Activated gamma-delta T cell treated with Interleukin-2 at 50 U/mL for 16 hours (primary cell): ENCODE data around the gene CRLF2.
A peak's percentile ranks its signal among the peaks of the same experiment; 100 is the strongest.
"Not testable (repeated sequence)": the region's sequence is repeated elsewhere in the genome, so short reads cannot be mapped to it uniquely, and the experiment has no call there.

Experiments
- DNase-seq: peaks from one replicate; pipeline ENCODE4 v3.0.0-alpha.2; 2020

Gene CRLF2, protein sequence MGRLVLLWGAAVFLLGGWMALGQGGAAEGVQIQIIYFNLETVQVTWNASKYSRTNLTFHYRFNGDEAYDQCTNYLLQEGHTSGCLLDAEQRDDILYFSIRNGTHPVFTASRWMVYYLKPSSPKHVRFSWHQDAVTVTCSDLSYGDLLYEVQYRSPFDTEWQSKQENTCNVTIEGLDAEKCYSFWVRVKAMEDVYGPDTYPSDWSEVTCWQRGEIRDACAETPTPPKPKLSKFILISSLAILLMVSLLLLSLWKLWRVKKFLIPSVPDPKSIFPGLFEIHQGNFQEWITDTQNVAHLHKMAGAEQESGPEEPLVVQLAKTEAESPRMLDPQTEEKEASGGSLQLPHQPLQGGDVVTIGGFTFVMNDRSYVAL

DNA sequence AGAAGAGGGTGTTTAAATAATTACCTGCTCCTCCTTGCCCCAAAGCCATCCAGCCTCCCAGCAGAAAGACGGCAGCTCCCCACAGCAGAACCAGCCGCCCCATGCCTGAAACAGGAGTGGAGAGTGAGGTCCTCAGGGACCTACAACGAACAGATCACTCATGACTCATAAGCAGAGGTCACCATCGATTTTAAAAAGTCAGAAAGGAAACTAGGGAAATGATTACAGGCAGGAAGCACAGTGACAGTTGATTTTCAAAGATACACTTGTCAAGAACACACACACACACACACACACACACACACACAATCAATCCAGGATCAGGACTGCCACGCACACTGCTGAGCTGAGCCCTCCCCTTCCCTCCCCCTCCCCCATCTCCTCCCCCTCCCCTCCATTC lies at the start of gene CRLF2:
TSS of gene CRLF2 (minus strand) at position 118 of the 400 bp plus-strand sequence. CDS start at position 103, 15 bp downstream.
- DNase-seq: no peak

DNA sequence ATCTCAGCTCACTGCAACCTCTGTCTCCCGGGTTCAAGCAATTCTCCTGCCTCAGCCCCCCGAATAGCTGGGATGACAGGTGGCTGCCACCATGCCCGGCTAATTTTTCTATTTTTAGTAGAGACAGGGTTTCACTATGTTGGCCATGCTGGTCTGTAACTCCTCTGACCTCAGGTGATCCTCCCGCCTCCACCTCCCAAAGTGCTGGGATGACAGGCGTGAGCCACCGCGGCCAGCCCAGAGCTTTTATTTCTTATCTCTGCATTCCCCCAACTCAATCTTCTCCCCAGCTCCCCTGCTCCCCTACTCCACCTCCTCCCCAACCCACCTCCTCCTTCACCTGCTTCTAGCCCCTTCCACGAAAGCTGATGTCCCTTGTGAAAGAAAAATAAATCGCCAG lies 49.3 kb upstream of the CRLF2 start:
- DNase-seq: not testable (repeated sequence)

DNA sequence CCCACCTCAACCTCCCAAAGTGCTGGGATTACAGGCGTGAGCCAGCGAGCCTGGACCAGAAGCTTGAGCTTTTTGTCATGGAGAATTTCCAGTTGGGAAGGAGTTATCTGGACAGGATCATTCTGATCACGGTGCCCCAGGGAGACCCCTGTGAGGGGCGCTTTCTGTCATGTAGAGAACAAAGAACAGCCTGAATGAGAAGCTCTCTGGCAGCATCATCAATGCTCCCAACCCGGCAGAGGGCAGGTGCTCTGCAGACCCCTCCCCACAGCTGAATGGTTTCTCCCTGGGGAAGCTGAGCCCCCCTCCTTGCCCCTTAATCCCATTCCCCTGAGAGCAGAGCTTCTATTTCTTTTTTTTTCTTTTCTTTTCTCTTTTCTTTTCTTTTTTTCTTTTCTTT lies 48.8 kb upstream of the CRLF2 start:
- no peak for DNase-seq

DNA sequence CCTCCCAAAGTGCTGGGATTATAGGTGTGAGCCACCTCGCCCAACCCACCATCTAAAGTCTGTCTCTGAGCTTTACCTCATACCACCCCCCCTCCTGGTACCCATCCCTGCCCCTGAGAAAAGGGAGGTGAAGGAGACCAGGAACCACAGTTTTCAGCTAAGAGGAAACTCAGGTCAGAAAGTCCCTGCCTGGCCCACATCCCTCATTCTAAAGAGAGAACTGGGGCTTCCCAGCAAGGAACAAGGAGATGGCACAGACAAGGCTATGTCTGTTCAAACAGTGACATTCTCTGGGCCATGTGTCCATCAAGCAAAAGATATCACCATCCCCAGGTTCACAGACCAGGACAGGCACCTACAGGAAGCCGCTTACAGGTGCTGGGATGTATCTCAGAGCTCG lies 40.4 kb upstream of the CRLF2 start:
- DNase-seq: no peak

DNA sequence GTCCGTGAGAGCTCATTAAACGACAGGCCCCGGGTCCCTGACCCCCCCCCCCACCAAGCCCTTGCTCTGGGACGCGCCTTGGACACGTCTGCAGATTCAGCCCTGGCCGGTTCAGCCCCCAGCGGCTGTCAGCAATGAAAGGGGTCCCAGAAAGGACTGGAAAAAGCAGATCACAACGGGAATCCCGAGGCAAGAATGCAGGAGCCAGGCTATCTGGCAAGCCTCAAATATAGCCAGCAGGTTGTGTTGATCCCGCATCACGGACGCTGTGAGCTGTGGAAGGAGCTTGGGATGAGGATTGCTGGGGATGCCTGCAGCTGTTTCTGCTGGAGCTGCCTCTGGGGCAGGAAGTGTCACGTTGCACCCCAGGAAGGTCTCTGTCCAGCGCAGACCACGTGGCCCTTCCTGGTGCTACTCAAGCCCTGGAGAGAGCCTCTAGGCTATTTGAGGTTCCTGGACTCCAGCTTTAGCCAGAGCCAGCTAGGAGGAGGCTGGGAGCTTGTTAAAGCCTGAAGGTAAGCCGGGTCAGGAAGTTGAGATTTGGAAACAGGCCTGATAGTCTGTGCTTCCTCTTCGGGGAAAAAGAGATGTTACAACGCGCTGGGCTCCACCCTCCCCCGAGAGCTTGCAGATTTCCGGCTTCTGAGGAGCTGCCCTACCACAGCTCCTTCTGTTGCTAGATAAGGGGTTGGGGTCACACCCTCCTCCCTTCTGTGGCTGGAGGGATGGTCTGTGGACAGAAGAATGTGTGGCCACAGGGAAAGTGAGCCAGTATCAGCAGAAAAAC lies 36.8 kb upstream of the CRLF2 start:
- DNase-seq: peak; percentile 37

DNA sequence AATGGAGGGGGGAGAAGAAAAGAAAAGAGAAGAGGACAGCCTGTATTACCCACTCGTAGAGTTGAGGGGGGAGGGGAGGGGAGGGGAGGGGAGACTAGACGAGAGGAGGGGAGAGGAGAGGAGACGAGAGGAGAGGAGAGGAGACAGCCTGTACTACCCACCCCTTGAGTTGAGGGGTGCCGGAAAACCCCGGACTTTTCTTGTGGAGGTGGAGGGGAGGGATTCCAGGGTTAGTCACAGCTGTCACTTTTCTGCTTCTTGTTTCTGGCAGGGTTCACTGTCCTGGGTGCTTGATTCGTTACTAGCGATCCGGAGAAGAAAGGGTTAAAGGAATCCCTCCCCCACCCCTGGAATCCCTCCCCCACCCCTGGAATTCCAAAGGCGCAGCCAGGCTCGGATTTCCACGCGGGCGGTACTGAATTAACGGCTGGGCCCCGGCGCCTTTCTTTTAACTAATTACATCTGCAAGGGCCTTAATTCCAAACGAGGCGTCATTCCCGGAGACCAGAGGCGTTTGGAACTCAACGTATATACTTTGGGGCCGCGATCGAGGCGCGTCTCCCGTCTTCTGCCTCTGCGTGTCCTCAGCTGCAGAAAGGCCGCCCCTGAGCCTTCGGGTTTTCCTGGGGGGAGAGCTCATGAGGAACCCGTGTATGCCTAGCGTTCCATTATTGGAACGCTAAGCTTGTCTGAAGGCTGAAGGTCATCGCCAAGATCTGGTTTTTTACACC lies 36.0 kb upstream of the CRLF2 start:
- no peak for DNase-seq

DNA sequence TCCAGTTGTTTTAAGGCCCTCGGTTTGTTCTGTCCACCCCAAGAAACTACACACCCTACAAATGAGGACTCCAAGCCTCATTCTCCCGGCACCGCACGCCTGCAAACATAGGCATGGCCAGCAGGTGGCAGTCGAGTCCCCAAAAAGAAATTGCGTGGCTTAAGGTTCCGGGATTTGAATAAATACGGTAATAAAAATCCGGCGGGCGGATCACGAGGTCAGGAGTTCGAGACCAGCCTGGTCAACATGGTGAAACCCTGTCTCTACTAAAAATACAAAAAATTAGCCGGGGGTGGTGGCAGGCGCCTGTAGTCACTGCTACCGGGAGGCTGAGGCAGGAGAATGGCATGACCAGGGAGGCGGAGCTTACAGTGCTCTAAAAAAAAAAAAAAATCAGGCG lies 34.4 kb upstream of the CRLF2 start:
- DNase-seq: peak; percentile 70

DNA sequence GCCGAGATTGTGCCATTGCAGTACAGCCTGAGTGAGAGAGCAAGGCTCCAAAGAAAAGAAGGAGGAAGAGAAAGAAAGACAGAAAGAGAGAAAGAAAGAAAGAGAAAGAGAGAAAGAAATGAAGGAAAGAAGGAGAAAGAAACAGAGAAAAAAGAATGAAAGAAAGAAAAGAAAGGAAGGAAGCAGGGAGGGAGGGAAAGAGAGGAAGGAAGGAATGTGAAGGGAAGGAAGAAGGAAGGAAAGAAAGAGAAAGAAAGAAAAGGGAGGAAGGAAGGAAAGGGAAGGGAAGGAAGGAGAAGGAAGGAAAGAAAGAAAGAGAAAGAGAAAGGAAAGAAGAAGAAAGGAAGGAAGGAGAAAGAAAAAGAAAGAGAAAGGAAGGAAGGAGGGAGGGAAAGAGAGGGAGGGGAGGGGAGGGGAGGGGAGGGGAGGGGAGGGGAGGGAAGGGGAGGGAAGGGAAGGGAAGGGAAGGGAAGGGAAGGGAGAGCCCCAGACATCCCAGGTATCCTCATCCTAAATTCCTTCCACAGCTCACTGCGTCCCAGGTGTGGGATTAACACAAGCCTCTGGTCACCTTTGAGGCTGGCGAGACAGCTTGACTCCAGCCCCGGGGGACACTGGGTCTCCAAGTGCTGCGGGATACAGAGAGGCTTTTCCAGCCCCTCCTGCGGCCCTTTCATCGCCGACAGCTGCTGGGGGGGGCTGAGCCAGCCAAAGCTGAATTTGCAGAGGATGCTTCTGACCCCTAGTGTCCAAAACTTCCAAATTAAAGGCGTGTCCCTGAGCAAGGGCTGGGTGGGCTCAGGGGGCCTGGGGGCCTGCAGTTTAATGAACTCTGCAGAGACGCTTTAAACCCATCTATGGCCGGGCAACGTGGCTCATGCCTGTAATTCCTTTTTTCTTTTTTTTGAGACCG lies 32.0 kb upstream of the CRLF2 start:
- no peak for DNase-seq

DNA sequence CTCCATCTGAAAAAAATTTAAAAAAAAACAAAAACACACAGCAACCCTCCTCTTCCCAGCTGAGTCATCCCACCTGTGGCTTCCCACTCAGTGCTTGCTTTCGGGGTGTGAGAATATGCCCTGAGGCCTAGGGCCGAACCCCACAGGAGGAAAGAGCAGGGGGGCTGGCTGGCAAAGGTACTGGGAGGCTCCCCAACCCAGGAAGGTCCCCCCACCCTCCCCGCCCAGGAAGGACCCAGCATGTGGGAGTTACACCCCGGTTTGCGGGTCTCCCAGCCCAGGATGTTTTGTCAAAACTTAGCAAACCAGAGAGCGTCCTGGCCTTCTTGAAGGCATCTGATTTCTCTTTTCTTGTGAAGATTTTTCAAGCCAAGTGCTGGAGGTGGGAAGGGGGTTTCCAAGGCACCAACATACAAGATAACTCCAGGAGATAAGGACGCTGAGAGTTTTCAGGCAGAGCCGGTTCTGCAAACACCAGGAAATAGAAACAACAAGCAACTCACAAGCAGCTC lies 30.5 kb upstream of the CRLF2 start:
- no peak for DNase-seq

DNA sequence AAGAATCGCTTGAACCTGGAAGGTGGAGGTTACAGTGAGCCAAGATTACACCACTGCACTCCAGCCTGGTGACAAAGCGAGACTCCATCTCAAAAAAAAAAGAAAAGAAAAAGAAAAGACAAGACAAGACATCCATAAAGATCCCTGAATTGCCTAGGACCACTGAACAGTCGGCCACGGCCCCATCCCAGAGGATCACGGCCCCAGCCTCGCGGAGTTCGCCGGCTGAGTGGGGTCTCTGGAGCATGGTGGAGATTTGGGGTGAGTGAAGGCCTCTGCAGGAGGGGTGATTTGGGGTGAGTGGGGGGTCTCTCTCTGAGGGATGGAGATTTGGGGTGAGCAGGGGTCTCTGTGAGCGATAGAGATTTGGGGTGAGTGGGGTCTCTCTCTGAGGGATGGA lies 28.1 kb upstream of the CRLF2 start:
- not testable (repeated sequence) for DNase-seq

DNA sequence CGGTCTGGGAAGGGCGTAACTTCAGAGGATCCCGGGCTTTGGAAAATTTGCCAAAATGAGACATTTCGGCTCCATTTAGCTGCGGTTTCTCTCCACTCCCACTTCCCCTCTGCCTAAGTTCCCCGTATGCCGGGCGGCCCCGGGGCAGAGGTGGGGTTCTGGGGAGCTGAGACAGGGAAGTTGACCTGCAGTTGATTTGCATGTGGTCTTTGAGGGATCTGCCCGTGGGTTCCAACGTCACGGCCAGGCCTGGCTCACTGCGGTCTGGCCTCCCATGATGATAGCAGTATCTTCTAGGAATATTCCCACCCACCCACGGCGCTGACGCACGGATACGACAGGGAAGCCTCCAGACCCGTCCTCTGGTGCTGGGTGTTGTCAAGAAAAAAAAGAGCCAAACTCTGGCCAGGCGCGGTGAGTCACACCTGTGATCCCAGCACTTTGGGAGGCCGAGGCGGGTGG lies 27.3 kb upstream of the CRLF2 start:
- DNase-seq: no peak

DNA sequence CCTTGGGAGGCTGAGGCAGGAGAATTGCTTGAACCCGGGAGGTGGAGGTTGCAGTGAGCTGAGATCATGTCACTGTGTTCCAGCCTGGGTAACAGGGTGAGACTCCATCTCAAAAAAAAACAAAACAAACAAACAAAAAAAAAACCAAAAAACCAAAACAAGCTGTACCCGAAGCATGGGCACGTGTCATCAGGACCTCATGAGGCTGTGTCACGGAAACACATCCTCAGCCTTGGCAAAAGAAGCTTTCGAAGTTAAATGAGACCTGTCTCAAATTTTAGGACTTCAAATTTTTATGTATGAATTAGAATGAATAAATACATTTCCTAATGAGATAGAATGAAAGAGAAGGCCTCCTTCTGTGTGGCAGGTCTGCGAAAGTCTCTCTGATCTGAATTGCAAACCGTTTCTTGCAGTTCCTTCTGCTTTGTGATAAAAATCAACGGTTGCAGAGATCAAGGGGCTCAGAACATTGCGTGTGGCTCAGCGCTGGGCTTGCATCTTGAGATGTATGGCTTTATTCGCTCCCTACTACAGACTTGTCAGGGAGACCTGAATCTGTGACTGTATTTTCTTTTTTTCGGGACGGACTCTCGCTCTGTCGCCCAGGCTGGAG lies 19.5 kb upstream of the CRLF2 start:
- DNase-seq: peak; percentile 13

DNA sequence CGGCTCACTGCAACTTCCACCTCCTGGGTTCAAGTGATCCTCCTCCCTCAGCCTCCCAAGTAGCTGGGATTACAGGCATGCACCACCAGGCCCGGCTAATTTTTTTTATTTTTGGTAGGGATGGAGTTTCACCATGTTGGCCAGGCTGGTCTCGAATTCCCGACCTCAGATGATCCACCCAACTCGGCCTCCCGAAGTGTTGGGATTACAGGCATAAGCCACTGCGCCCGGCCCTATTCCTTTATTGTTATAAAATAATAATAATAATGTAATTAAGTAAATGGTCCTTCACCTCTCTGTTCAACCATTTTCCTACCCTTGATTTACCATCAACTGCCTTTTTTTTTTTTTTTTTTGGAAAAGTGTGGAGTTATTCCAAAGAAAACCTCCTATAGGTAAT lies 15.7 kb upstream of the CRLF2 start:
- not testable (repeated sequence) for DNase-seq

DNA sequence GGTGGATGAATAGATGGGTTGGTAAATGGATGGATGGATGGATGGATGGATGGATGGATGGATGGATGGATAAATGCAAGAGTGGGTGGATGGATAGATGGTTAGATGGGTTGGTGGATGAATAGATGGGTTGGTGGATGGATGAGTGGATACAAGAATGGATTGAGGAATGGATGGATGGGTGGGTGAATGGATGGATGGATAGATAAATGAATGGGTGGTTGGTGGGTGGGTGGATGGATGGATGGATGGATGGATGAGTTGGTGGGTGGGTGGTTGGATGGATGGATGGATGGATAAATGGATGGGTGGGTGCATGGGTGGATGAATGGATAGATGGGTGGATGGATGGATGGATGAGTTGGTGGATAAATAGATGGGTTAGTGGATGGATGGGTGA lies 13.8 kb upstream of the CRLF2 start:
- no peak for DNase-seq

DNA sequence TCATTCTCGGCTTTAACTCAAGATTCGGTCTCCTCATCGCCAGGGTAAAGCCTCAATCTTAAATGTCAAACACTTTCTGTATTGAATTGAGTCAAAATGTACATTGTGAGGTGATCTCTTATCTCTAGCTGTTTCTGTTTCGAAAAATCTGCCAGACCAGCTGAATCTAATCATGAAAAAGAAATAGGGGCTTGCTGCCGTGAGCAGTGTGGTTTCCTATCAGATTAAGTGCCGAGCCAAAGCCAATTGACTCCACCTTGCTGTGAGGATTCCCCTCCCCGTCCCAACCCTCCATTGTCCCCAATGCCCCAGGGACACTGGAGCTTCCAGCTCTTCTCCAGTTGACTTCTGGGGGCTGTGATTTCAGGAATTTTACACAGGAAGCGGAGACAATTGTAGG lies 12.5 kb upstream of the CRLF2 start:
- no peak for DNase-seq

DNA sequence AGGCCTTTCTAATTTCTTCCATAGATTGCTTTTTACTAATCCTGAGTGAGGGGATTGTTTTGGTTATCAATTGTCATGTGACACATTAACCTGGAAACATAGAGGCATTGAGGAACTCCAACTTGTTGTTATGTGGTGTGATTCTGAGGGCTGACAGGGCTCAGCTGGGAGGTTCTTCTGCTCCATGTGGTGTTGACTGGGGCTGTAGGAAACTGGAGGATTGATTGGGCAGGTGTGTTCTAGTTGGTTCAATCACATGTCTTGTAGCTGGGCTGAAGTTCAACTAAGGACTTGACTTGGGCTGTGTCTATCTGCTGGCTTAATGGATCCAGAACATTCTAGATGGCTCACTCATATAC lies 10.8 kb upstream of the CRLF2 start:
- no peak for DNase-seq

DNA sequence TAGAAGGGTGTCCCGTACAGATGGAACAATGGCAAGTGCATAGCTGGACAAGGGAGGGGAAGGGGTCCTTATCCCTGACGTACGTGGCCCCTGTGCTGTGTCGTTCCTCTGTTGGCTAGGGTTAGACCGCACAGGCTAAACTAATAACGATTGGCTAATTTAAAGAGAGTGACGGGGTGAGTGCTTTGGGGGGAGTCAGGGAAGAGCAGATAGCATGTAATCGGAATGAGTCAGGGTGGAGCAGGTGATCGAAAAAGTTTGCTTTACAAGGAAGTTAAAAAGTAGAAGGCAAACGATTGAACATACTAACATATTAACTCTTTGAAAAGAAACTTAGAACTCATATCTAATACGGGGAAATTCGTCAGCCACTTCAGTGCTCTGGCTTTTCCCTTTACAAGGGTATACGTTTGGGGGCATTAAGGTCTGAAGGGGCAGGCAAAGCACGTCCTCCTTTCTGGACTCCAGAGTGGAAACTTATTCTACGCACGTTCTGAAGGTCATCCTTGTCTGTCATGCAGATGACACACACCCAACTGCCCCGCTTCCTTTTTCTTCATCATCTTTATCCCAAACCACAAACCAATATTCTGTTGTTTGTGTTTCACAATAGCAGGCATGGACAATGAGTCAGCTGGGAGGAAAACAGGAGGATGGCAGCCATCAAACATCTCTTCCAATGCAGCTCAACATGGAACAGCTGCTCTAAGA lies 10.2 kb upstream of the CRLF2 start:
- DNase-seq: no peak

DNA sequence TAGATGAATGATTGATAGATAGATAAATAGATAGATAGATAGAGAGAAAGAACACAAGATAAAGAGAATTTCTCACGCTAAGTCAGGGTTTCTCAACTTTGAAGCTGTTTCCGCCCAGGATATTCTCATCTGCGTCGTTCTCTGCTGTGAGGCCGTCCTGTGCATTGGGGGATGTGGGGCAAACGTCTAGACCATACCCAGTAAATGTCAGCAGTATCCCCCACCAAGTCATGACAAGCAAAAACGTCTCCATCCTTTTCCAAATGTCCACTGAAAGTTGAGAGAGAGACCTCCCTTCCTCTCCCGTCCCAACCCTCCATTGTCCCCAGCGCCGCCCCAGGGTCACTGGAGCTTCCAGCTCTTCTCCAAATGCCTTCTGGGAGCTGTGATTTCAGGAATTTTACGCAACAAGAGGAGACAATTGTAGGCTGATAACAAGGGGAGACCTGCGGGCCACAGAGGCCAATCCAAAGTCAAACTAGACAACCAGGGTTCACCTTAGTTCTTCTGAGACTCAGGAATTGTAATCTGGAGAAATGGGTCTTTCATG lies 8.9 kb upstream of the CRLF2 start:
- DNase-seq: no peak

DNA sequence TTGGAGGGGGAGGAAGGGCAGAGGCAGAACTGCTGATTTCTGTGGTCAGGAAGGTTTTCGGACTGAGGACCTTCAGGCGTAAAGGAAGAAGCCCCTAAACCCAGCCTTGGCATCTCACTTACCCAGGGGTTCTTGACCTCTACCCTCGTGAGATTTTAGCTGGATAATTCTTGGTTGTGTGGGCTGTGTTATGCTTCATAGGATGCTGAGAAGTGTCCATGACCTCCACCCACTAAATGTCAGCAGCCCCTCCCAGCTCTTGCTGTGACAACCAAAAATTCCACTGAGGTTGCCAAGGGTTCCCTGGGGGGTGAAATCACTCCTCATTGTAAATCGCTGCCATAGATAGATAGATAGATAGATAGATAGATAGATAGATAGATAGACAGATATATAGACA lies 5.8 kb upstream of the CRLF2 start:
- no peak for DNase-seq

DNA sequence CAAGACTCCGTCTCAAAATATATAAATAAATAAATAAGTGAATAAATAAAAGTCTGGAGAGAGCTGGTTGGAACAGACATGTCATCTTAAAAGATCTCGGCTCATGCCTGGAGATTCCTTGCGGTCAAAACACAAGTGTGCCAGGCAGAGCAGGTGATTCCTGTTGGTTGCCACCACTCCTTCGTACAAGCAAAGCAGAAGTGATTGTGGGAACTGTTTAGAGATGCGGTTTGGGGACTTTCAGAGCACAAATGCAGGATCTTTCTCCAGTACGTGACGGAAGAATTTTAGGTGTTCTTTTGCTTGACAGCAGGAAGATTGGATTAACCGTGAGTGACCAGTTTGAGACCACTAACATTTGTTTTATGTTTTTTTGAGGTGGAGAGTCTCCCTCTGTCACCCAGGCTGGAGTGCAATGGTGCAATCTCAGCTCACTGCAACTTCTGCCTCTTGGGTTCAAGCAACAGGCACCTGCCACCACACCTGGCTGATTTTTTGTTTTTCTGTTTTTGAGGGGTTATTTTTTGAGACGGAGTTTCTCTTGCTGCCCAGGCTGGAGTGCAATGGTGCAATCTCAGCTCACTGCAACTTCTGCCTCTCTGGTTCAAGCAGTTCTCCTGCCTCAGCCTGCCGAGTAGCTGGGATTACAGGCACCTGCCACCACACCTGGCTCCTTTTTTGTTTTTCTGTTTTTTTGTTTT lies 2.8 kb upstream of the CRLF2 start:
- DNase-seq: no peak
